ENCODE data around the gene VPS13D. TPM values are rescaled to one million over a fixed set of nuclear protein-coding genes. Genes with fewer than 3 reads are reported as not detected.

The VPS13D gene
- total RNA-seq, 1 donor from 2014 or later, result 88.9 TPM

GRCh38 chr1:12343823-12344487 lies 114.1 kb downstream of the VPS13D start:
- Histone ChIP-seq H3K9me3 (no peaks in the 10 kb centered on the region), H3K4me3 (no peak overlapping the region), H3K36me3 (peaks cover 0 to 49% of the 10 kb centered on the region in 2 donors), H3K27ac (peak overlapping the region; percentile 60), H3K27me3 (no peaks in the 10 kb centered on the region), H3K4me1 (peaks cover 67% of the 10 kb centered on the region)
- no peak for DNase-seq (ENCODE audit: extremely low spot score in 2 of 2)
- TF ChIP-seq CTCF (IDR thresholded peaks at IDR 0.05) (no peak), POLR2AphosphoS5 (IDR thresholded peaks at IDR 0.05; ENCODE audit: insufficient read depth in 1 of 2, low read depth in 1 of 2) (no peak), POLR2A (IDR thresholded peaks at IDR 0.05) (no peak)
- intact Hi-C loops (cut with DNase I), result no loop called here

- no peak overlapping the region for H3K4me3 ChIP-seq
- no peaks in the 10 kb centered on the region for H3K27me3 ChIP-seq
- intact Hi-C loops (cut with DNase I), result no loop called here
- peak overlapping the region; percentile 60 for H3K27ac ChIP-seq
- peaks cover 60% of the 10 kb centered on the region for H3K4me1 ChIP-seq
- no peaks in the 10 kb centered on the region for H3K9me3 ChIP-seq
- DNase-seq (ENCODE audit: extremely low spot score in 2 of 2), result no peak
- no peak for TF ChIP-seq POLR2AphosphoS5 (IDR thresholded peaks at IDR 0.05; ENCODE audit: insufficient read depth in 1 of 2, low read depth in 1 of 2)
- no peak for TF ChIP-seq CTCF (IDR thresholded peaks at IDR 0.05)
- TF ChIP-seq POLR2A (IDR thresholded peaks at IDR 0.05), result no peak
- H3K36me3 ChIP-seq, result peaks cover 0 to 58% of the 10 kb centered on the region in 2 donors
Observed at GRCh38 chr1:12344596-12345349, 114.9 kb downstream of the VPS13D start.

DNA sequence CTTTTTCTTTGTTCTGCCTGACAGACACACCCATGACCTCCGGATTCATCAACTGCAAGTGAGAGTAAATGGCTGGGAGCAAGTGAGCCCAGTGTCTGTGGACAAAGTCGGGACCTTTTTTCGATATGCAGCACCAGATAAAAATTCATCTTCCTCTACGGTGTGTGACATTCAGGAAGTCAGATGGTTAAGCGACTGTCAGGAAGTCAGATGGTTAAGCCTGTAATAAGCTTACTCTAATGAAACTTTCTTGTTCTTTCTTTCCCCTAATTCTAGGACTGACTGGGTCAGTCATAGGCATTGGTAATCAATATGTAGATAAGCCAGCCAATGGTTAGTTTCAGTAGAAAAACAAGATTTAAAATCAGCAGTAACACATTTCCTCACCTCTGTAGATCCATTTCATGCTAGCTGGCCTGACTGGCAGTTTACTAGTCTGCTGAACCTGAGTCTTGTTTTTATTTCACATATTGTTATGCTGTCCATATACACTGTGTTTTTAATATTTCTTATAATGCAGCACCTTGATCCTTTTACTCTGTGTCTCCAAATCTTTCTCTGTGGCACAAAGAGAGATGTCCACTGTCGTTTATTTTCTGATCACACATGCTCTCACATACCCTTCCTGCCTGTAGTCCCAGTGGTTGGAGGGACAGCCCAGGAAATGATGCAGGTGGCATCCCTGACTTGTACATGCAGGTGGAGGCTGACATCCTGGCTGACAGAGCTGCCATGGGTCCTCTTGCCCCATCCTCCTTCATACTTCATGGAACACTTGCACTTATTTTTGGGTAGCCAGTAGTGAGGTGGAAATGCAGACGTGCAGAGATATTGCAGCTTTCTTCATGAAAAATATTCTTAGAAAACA lies 115.8 kb downstream of the VPS13D start:
- DNase-seq (ENCODE audit: extremely low spot score in 2 of 2), result no peak
- H3K9me3 ChIP-seq, result no peaks in the 10 kb centered on the region
- H3K4me1 ChIP-seq, result peaks cover 52% of the 10 kb centered on the region
- TF ChIP-seq CTCF (IDR thresholded peaks at IDR 0.05) (no peak), POLR2AphosphoS5 (IDR thresholded peaks at IDR 0.05; ENCODE audit: insufficient read depth in 1 of 2, low read depth in 1 of 2) (no peak), POLR2A (IDR thresholded peaks at IDR 0.05) (no peak)
- no peak overlapping the region for H3K4me3 ChIP-seq
- intact Hi-C loops (cut with DNase I), result no loop called here
- peak overlapping the region; percentile 60 for H3K27ac ChIP-seq
- H3K27me3 ChIP-seq, result no peaks in the 10 kb centered on the region
- peaks cover 0 to 66% of the 10 kb centered on the region in 2 donors for H3K36me3 ChIP-seq

GRCh38 chr1:12346483-12347151 lies 116.8 kb downstream of the VPS13D start:
- intact Hi-C loops (cut with DNase I), result no loop called here
- no peaks in the 10 kb centered on the region for H3K9me3 ChIP-seq
- H3K27ac ChIP-seq, result no peak overlapping the region
- H3K27me3 ChIP-seq, result no peaks in the 10 kb centered on the region
- TF ChIP-seq POLR2A (IDR thresholded peaks at IDR 0.05), result no peak
- TF ChIP-seq CTCF (IDR thresholded peaks at IDR 0.05), result no peak
- no peak for TF ChIP-seq POLR2AphosphoS5 (IDR thresholded peaks at IDR 0.05; ENCODE audit: insufficient read depth in 1 of 2, low read depth in 1 of 2)
- peaks cover 43% of the 10 kb centered on the region for H3K4me1 ChIP-seq
- no peak overlapping the region for H3K4me3 ChIP-seq
- DNase-seq (ENCODE audit: extremely low spot score in 2 of 2), result no peak
- H3K36me3 ChIP-seq, result peaks cover 0 to 76% of the 10 kb centered on the region in 2 donors

Data from vagina (tissue), 2 donors.